Measurements from ENCODE around the gene NNAT. TPM values are rescaled to one million over a fixed set of nuclear protein-coding genes. Genes with fewer than 3 reads are reported as not detected.
A peak's percentile ranks its signal among the peaks of the same experiment; 100 is the strongest.

NNAT gene
- polyA plus RNA-seq, 3 donors: 81.2 to 100 (median 91.1) TPM

GRCh38 chr20:37523012-37523391 is 2.0 kb downstream of the NNAT start:
- DNase-seq (ENCODE audit: low read depth in 3 of 3, low spot score in 2 of 3): no peak

GRCh38 chr20:37523911-37524700 is 3.1 kb downstream of the NNAT start:
- DNase-seq (ENCODE audit: low read depth in 3 of 3, low spot score in 2 of 3): no peak

GRCh38 chr20:37524859-37525708 is 4.0 kb downstream of the NNAT start:
- DNase-seq (ENCODE audit: low read depth in 3 of 3, low spot score in 2 of 3): no peak

DNA sequence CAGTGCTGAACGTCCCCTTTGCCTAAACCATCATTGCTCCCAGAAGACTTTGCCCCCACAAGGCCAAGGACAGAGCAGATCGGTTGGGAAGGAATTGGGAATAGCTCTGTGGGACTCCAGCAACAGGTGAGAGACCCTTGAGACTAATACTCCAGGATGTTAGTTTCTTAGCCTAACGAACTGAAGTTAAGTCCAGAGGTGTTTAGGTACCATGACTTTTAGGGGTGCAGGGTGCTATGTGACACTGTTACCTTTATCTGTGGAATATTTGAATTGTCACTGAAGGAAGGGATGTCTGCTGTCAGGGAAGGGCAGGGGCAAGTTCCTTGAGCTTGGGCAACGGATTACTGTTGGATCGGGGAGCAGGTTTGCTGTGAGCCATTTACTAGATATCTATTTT is 4.8 kb downstream of the NNAT start:
- no peak for DNase-seq (ENCODE audit: low read depth in 3 of 3, low spot score in 2 of 3)

- DNase-seq (ENCODE audit: low read depth in 3 of 3, low spot score in 2 of 3): no peak
Measured at GRCh38 chr20:37526238-37526838, 5.3 kb downstream of the NNAT start.

DNA sequence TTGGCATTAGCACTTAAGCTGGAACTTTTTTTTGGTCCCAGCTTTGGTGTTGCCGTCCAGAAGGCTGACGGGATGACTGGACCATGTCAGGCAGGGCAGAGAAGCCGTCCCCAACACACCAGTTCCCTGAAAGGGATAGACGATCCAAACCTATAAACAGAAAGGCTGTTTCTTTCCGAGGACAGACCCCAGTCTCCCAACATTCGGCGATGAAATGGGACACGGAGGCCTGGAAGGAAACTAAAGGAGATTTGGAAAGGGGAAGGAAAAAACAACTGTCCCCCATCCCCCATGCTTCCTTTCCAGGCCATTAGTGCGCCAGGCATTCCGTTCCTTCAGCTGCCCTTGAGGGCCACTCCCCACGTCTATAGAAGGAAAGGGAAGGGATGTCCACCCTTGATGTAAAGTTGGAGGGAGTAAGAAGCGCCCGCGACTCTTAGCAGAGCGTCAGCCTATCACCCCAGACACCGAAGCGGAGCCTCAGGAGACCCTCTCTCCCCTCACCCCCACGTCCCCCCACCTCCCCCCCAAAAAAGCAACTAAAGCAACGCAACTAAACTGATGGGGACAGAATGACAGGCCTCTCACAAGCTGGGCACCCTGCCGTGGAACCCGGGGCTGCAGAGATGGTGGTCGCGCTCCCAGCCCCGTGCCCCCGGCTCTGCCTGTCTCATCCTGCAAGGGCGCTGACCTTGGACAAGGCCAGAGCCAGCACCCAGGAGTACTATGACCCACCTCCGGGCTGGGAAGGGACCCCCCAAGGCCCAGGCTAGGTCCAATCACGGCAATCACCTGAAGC is 6.0 kb downstream of the NNAT start:
- no peak for DNase-seq (ENCODE audit: low read depth in 3 of 3, low spot score in 2 of 3)

DNA sequence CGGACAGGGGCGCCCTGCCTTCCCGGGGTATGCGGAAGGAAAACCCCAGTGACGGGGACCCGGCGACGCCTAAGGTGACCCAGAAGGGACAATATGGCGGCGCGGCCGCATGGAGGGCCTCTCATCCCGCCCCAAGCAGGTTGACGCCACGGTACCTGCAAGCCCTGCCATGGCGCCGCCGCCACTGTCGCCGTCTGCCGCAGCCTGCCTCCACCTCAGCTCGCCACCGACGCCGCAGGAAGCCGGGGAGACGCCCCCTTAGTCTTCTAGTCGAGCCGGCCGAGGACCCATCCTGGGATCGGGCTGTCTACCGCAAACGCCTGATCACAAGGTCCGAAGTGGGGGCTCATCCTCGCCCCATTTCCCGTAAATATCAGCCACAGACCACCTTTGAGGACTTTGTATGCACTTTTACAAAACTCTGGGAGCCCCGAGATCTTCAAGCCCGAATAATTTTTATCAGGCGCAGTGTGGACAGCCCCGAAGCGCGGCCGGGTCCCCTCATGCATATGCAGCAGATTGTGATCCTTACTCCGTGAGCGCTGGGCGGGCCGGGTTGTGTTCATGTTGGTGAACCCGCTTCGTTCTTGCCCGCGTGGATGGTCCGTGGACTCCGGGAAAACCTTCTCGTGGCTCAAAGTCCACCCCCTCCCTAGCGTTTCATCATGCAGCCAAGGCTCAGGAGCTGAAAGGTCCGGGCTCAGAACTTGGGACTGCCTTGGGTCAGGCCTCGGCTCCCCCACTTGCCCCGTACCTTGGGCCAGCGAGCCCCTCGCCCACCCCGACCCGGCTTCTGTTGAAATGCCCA is 6.8 kb downstream of the NNAT start, which contains the start of gene BLCAP:
Gene BLCAP, minus strand, starts transcription at position 239 of the 808 bp plus-strand sequence. CDS start 8,702 bp downstream, outside the sequence.
- peak; percentile 81 to 92 (median 88) for DNase-seq (ENCODE audit: low read depth in 3 of 3, low spot score in 2 of 3)

DNA sequence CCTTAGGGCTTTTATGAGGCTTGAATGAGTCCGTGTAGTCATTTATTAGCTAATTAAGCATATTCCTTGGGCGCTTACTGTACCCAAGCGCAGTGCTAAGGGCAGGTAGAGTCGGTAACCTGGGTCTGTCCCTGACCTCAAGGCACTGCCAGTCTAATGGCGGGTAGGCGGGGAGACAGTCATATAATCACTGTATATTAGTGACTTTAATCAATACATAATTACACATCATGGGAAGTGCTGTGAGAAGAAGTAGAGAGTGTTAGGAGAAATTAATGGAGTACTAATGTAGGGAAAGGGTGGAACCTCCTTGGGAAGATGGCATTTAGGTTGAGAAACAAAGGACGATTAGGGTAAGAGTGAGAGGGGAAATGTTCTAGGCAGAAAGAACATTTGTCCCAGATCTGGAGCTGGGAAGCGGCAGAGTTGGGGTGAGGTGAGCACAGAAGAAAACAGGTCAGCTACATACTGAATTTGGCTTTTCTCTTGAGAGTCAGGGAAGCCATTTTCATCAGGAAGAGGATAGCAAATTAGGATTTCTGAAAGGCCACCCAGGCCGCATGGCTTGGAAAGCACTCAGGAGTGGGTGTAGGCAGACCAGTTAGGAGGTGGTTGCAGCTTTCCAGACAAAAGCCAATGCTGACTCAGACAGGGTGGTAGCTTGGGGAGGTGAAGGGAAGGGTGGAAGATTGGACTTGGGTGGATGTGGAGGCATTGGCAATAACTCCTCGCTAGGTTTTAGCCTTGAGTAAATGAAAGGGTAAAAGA is 7.6 kb downstream of the NNAT start:
- no peak for DNase-seq (ENCODE audit: low read depth in 3 of 3, low spot score in 2 of 3)

DNA sequence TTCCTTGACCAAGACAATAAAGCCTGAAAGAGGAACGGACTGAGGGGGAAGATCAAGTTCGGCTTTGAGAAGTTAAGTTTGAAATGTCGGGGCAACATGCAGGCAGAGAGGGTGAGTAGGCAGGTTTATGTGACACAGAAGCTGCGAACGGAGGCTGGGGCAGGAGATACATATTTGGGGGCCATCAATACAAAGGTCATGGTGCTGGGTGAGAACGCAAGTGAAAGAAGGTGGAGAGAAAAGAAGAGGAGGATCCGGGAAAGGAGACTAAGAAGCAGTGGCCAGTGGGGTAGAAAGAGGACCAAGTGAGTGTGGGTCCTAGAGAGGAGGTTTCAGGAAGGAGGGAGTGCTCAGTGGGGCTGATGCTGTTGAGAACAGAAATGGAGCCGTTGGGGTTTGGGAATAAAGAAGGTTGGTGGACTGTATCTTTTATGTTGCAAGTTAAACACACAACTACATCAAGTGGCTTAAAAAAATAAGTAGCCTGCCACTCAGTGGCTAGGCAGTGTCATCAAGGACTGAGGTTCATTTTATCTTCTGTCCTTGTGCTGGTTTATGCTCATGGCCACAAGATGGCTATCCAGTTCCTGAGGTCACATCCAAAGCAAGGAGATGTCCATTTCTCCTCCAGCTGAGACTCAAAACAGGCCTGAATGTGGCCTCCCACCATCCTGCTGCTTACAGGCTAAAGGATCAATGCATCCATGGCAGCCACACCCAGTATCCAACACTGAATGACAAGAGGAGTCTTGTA is 8.3 kb downstream of the NNAT start:
- DNase-seq (ENCODE audit: low read depth in 3 of 3, low spot score in 2 of 3): no peak

- DNase-seq (ENCODE audit: low read depth in 3 of 3, low spot score in 2 of 3): no peak
Measured at GRCh38 chr20:37529968-37530600, 9.0 kb downstream of the NNAT start.

- DNase-seq (ENCODE audit: low read depth in 3 of 3, low spot score in 2 of 3): no peak
Measured at GRCh38 chr20:37530696-37531095, 9.6 kb downstream of the NNAT start.

DNA sequence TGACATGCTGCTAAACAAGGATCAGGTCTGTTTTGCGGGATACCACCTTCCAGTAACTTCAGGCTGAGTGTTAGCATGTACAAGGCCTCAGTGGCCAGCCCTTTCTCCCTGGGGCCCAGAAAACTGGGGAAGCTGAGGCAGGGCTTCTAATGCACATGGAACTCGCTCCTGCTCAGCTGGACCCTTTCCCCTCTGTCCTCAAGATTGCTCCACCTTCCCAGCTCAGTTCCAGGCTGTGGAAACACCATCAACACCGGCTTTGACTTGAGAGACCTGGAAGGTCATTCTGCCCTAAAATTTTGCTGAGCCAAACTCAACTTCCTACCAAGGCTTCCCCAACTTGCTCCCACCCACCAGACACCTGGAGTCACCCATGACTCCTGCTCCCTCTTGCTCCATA is 10.8 kb downstream of the NNAT start:
- no peak for DNase-seq (ENCODE audit: low read depth in 3 of 3, low spot score in 2 of 3)

DNA sequence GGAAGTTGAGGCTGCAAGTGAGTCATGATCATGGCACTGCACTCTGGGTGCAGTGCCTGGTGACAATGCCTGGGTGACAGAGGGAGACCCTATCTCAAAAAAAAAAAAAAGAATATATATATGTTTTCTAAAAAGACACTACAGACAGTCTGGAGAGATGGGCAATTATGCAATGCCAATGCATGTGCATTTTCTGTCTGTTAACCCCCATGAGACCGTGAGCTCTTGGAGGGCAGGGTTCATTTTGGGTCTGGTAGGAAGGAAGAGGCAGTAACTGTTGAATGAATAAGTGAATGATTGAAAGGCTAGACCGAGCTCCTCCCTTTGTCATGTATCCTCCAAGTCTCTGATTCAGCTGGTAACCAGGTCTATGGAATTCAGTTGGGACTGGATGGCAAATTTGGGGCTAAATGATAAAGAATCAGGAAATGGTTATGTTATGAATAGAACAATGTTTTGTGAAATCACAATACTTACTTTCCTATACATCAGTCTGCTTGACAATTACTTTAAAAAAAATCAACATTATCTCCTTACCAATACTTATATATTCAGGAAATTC is 12.2 kb downstream of the NNAT start:
- no peak for DNase-seq (ENCODE audit: low read depth in 3 of 3, low spot score in 2 of 3)

DNA sequence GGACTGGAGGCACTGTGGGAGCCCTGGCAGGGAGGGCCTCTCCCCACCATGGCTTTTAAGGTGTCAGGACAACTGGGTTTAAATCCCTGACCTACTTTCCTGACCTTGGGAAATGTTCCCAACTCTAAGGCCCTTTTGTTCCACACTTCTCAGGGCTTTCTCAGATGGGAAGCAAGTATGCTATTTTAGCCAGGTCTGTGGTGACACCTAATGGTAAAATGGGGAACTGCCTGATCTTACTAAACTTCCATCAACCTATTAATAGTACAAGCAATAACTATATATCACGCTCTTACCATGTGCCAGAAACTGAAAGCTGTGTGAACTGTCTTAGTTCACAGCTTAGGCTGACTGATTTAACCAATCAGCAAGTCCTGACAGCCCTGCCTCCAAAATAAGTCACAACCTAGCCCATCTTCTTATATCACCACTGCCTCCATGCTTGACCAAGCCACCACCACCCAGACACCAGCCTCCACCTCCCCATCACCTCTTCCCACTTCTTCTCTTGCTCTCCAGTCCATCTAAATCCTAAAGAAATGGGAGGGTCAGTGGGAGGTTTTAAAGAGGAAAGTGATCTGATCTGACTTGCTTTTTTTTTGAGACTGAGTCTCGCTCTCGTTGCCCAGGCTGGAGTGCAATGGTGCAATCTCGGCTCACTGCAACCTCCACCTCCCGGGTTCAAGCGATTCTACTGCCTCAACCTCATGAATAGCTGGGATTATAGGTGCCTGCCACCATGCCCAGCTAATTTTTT is 13.5 kb downstream of the NNAT start:
- DNase-seq (ENCODE audit: low read depth in 3 of 3, low spot score in 2 of 3): peak in 1 of 3 donors; percentile 69

GRCh38 chr20:37535443-37536132 is 14.5 kb downstream of the NNAT start:
- no peak for DNase-seq (ENCODE audit: low read depth in 3 of 3, low spot score in 2 of 3)

DNA sequence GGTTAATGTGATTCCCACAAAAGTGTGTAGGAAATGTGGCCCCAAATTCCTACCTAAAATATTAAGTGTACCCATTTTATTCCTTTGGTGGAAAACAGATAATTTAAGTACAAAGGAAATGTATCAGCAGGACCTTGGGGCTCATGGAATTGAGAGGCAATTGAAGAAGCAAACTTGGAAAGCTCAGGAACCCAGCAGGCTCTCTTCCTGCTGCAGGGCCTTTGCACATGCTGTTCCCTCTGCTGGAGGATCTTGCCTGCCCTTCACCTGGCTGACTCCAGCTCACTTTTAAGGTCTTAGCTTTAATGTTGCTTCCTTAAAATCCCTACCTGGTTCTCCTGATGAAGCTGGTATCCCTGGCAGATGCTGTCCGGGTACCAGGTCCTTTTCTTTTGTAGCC is 16.5 kb downstream of the NNAT start:
- no peak for DNase-seq (ENCODE audit: low read depth in 3 of 3, low spot score in 2 of 3)
